Superior temporal gyrus (tissue), 1 donor: ENCODE results near the gene PLAC1.

Source experiments
- DNase-seq: peaks from one replicate; pipeline ENCODE4 v3.0.0-alpha.2; 2016; ENCODE audit errors: extremely low spot score

The PLAC1 gene

GRCh38 chrX:134588806-134589205 lies 69.5 kb downstream of the PLAC1 start:
- DNase-seq: no peak

DNA sequence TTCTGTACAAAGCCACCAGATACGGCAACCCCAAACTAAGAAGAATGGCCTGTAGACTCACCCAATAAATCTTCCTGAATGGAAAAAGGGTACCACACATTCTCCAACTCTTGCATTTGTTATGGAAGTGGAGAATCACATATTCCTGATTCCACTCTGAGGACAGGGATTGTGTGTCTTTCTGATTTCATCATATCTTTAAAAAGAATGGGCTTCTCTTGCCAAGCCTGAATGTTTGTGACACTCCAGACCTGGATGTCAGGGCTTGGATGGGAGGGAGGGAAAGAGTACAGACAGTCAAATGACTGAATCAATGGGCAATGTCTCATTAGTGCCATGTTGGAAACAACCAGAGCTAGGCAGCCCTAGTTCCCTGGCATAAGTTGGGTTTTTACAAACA lies 77.4 kb downstream of the PLAC1 start:
- DNase-seq: no peak

- DNase-seq: no peak
Observed at GRCh38 chrX:134573683-134574035, 84.6 kb downstream of the PLAC1 start.

DNA sequence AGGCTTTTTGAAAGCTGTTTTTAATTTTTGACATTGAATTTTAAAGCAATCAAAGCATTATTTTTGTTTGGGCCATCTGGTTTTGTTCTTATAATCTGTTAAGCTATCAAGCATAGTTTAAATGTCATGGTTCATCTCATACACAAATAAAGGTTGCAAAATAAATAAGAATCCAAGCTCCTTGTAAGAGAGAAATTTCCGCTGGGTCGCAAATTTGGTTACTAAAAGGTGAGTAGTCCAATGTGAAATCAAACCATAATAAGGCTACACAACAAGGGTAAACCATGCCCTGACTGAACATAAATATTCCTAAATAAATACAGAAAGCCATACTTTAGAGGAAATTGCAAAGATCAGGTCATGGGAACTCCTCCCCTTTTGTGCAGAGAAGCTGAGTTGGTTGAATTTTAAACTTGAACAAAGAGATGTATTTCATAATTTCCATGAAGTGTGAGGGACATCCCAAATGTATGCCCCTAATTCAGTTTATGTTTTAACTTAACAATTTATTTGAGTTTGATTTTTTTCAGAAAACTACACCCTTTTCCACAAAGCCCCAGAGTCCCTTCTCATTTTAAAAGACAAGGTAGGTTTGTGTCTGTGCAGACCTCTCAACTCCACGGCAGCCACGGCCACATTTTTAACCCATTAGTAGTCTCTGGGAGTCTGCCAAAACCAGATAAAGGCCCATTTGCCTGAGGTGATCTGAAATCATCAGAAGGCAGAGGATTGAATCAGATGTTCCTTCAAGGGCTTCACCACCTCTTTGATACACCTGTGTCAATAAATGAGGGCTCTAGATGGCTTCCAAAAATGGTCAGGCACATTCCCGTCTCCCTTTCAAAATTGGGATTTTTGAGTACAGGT lies 85.2 kb downstream of the PLAC1 start:
- no peak for DNase-seq

DNA sequence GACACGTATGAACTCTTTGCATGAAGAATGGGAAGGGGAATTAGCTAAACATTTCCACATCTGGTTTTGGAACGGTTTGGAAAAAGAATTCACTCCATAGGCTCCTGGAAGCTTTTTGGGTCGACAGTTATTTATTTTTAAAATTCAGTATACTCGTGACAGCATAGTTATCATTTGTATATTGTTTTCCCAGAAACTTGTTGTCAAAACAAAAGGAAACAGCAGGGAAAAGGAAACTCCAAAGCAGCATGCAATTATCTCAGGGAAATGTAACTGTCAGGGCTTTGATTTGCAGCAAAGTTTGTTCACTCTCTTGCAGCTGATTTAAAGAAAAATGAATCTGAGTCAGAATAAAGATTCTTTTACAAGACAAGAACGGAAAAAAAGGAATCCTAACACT lies 86.5 kb downstream of the PLAC1 start:
- DNase-seq: no peak

GRCh38 chrX:134570899-134571298 lies 87.4 kb downstream of the PLAC1 start:
- DNase-seq: no peak

- DNase-seq: no peak
Observed at GRCh38 chrX:134570509-134570846, 87.8 kb downstream of the PLAC1 start.

- DNase-seq: no peak
Observed at GRCh38 chrX:134569306-134569705, 89.0 kb downstream of the PLAC1 start.

GRCh38 chrX:134568285-134569016 lies 89.8 kb downstream of the PLAC1 start:
- DNase-seq: no peak

DNA sequence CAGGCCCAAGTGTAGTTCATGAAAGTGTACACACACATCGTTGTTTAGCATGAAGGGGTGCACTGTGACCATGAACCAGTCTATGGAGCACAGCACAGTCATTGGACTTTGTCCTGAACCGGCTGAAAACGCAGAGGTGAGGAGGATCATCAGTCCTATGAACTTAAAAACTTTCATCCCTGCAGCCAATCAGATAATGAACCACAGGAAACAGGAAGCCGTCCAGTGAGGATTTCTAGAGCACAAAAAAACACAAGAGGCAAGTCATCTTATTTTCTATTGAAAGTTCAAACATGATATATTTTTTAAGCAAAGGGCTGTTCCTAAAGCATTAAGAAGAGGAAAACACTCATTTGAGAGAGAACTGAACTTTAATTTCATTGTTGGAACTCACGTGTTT lies 91.8 kb downstream of the PLAC1 start:
- DNase-seq: no peak

DNA sequence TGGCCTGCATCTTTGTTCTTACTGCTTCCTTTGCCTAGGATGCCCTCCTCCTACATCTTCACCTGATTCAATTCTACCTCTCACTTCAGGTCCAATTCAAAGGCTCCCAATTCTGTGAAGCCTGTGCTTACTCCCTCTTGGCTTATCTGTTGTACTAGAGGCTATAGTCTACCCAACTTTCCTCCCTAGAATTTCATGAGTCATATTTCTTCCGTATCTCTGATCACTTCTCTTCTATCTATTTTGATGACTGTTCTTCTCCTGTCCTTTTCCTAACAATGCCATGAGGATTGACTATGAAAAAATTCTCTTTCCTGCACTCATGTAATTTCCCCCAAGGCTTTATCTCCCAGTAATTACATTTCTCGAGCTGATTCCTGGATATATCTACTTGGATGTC lies 96.3 kb downstream of the PLAC1 start:
- DNase-seq: no peak

DNA sequence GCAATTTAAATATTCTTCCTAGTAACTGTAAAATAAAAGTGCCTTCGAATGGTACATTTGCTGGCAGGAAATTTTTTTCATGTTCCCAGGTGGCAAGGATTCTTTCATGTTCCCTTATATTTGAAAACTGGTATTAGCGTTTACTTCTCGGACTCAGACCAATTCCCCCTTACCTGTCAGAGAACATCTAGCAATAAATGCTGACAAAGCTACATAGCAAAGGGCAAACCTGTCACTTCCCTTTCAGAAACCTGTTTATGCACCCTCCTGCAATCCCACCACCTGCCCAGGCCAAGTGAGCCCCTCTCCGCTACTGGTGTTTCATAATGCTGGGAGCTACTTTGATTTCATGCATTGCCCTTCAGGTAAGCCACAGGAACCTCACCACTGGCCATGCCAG lies 100.1 kb downstream of the PLAC1 start:
- no peak for DNase-seq

- no peak for DNase-seq
Observed at GRCh38 chrX:134554291-134554690, 104.0 kb downstream of the PLAC1 start.

DNA sequence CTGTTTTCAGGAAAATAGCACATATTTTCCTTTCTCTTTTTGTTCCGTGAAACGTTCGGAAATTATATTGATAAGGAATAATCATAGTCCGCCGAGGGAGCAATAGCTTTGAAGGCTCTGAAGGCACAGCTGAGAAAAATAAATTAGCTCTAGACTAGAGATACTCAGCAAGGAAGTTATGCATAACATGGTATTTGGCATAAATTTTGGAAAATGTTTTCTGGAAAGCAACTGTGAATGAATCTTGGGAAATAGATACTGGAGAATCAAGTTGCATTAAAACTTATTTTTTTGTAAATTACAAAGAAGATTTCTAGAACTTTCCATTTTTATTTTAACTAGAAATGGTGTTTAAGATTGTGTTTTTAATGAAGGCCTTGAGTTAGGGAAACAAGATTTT lies 105.9 kb downstream of the PLAC1 start:
- DNase-seq: no peak

- DNase-seq: no peak
Observed at GRCh38 chrX:134551376-134552048, 106.8 kb downstream of the PLAC1 start.

- no peak for DNase-seq
Observed at GRCh38 chrX:134548257-134549201, 109.7 kb downstream of the PLAC1 start.

DNA sequence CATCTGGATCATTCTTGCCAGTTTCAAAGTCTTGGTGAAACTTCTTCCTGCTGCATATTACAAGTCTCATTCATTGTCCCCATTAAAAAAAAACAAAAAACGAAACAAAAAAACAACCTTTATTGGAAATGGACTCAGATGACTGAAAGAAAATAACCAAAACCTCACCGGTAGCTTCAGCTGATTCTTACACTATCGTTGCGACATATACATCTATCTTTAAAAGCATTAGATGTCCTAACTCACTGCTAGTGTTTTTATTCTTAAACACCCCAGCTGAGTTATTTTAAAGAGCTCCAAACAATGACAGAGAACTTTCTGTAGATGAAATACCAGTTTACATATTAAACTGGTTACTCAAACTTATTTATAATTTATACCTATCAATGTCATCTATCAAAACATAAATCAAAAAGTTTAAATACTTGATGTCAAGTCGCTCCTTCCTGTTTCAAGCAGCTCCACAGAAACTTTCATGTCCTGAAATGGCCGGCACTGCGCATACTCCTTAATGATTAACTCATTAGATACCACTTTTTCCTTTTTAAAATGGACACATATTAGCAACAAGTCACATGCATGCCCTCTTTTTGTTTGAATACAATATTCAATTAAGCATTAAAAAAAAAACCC lies 111.1 kb downstream of the PLAC1 start:
- DNase-seq: no peak

- no peak for DNase-seq
Observed at GRCh38 chrX:134546187-134546586, 112.1 kb downstream of the PLAC1 start.

GRCh38 chrX:134545510-134545909 lies 112.8 kb downstream of the PLAC1 start:
- no peak for DNase-seq

DNA sequence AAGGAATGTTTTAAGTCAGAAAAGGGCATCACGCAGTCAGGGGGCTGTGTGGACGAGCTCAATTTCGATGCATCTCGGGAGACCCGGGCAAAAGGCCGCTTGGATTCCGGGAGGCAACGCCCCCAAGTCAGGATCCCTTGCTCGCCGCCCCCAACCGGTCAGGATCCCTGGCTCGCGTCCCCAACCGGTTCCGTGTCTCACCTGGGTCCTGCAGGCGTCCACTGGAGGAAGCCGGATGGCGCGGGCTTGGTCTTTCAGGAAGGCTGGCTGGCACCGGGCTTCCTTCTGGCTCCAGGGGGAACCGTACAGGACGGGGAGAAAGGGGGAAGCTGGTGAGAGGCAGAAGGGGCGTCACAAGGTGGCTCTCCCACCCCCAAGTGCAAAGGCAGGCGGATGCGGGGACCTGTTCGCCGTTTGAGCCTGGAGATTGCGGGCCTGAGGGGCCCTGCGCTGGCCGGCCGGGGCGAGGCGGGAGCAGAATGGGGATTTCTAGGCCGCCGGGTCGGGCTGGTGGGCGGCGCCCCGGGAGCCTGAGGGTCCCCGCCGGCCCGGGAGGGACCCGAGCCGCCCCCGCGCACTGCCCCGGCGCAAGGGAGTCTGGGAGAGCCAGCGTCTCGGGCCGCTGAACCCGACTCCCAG lies 113.6 kb downstream of the PLAC1 start:
- no peak for DNase-seq

- no peak for DNase-seq
Observed at GRCh38 chrX:134544135-134544512, 114.1 kb downstream of the PLAC1 start.
